Activated CD4-positive, alpha-beta T cell treated with anti-CD3 and anti-CD28 coated beads, Interleukin-2, amount 50 U/mL, for 16 hours (primary cell): Measurements from ENCODE around the gene MAG.
A peak's percentile ranks its signal among the peaks of the same experiment; 100 is the strongest.

Experiments
- DNase-seq: peaks from one replicate; pipeline ENCODE4 v3.0.0-alpha.2; 2020

MAG gene

GRCh38 chr19:35321291-35321690, 29.3 kb downstream of the MAG start:
- DNase-seq, result no peak

GRCh38 chr19:35322014-35322413, 30.1 kb downstream of the MAG start:
- no peak for DNase-seq

- DNase-seq, result no peak
Observed at GRCh38 chr19:35327642-35328041, 35.7 kb downstream of the MAG start.

GRCh38 chr19:35328851-35329285, 36.9 kb downstream of the MAG start, which contains the start of gene CD22:
TSS of gene CD22 (plus strand) at chr19:35329187. CDS start at chr19:35332041, 2,854 bp downstream.
- no peak for DNase-seq

GRCh38 chr19:35329323-35329722, 37.4 kb downstream of the MAG start:
- no peak for DNase-seq

- DNase-seq, result no peak
Observed at GRCh38 chr19:35330475-35330874, 38.5 kb downstream of the MAG start.

DNA sequence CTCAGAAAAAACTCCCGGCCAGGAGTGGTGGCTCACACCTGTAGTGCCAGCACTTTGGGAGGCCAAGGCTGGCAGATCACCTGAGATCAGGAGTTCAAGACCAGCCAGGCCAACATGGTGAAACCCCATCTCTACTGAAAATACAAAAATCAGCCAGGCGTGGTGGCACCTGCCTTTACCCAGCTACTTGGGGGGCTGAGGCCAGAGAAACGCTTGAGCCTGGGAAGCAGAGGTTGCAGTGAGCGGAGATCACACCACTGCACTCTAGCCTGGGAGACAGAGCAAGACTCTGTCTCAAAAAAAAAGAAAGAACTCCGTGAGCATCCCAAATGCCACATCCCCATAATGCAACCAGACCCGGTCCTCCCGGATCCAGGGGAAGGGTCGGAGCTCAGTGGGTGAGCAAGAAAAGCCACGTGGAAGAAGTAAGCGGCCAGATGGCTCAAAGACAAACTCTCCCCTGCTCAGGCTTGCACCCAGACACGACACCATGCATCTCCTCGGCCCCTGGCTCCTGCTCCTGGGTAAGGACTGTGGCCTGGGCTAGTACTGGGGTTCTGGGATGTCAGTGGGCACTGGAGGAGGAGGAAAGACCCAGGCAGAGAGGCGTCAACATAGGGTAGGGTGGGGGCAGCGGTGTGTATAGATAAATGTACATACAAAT, 39.7 kb downstream of the MAG start:
- no peak for DNase-seq

DNA sequence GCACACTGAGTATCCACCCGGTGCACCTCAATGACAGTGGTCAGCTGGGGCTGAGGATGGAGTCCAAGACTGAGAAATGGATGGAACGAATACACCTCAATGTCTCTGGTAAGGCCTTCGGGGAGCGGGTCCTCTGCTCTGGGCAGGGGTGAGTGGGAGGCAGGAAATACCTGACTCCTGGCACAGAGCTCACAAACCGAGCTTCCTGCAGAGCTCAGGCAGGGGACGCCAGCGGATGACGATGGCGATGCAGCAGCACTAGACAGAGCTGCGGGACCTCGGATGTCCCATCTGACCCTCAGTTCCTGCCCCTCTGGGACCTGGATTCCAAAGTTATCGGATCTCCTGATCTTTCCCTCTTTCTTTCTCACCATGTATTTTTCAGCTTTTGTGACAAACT, 40.9 kb downstream of the MAG start:
- peak; percentile 16 for DNase-seq

DNA sequence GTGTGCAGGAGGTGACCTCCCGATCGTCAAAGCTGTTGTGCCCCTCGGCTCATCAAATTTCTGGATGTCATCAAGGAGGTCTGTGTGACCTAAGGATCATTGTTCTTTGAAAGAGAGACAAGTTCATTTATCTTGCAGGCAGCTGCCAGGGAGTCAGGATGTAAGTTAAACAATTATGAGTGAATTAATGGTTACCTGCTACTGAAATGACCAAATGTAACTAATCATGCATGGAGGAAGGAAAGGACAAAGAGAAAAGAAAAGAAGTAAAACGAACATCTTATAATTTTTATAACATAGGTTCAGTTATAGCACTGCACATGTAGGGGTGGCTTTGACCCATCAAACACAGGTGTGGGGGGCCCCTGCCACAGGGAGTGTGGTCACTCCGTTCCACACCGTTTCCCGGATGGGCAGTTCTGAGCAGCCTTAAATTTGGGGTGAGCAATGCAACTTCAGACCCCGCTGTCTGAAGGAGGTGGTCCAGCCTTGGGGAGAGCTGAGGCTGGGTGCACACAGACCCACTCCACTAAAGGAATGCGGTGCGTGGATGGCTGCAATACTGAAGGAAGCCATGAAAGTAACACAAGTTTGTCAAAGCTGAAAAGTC, 42.3 kb downstream of the MAG start:
- no peak for DNase-seq

DNA sequence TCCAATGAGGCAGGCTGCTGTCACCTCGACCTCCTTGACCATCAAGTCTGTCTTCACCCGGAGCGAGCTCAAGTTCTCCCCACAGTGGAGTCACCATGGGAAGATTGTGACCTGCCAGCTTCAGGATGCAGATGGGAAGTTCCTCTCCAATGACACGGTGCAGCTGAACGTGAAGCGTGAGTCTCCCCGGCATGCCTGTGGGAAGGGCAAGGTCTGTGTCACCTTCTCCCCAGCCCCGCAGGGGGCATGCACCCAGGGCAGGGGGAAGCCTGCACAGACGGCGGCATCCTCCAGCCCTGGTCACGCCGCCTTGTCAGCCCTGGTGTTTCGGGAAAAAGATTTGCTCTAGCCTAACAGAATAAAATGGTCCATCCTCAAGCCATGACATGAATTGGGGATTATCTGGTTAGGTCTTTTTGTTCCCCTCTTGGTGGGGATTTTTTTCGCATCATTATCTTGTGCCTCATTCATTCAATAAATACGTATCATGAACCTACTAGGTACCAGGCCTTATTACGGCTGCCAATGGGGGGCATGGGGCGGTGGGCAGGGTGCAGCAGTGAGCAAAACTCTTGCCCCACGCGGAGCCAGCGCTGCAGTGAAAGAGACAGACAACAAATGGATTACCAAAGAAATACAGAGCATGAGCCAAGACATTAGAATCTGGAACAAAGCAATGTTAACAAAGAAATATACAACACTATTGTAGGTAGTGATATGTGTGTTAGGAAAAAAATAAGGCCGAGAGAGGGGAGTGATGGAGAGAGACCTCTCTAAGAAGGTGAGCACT, 44.4 kb downstream of the MAG start:
- no peak for DNase-seq

GRCh38 chr19:35337097-35337983, 45.4 kb downstream of the MAG start:
- no peak for DNase-seq

- DNase-seq, result no peak
Observed at GRCh38 chr19:35337984-35338296, 46.0 kb downstream of the MAG start.

DNA sequence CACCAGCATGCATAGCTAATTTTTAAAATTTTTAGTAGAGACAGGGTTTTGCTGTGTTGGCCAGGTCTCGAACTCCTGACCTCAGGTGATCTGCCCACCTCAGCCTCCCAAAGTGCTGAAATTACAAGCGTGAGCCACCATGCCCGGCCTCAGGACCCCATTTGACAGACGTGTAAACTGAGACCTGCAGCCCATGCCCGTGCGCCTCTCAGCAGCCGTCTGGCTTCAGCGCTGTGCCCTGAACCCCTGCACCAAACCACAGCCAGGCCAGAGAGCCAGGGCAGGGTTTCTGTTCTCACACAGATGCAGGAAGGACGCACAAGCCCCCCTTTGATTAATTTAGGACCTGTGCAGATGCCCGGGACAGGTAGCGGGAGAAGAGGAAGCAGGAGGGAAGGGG, 48.5 kb downstream of the MAG start:
- no peak for DNase-seq

- no peak for DNase-seq
Observed at GRCh38 chr19:35341006-35341405, 49.0 kb downstream of the MAG start.

GRCh38 chr19:35341565-35342225, 49.7 kb downstream of the MAG start:
- no peak for DNase-seq

GRCh38 chr19:35342430-35342829, 50.5 kb downstream of the MAG start:
- DNase-seq, result no peak

- DNase-seq, result no peak
Observed at GRCh38 chr19:35344511-35345031, 52.6 kb downstream of the MAG start.

DNA sequence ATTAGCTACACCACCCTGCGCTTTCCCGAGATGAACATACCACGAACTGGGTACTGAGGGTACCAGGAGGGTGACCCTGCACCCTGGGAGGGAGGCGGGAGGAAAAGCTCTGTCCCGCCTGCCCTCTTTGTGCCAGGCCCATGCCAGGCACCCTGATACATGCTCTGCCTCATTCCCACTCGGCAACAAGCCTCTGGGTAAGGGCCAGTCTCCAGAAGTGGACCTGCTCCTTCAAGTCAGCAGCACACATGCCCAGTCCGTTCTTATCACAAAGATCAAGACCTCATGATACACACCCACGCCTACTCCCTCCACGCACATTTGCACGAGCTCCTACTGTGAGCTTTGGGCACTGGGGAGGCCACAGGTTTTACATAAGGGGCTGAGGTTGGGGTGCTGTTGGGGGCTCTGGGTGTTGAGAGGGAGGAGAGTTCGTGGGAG, 53.7 kb downstream of the MAG start:
- DNase-seq, result no peak

- DNase-seq, result peak; percentile 66
Observed at GRCh38 chr19:35346193-35347052, 54.5 kb downstream of the MAG start.

GRCh38 chr19:35347171-35347929, 55.4 kb downstream of the MAG start, which contains the start of gene FFAR1:
TSS of gene FFAR1 (plus strand) at chr19:35347902. CDS start at chr19:35351552, 3,650 bp downstream.
- DNase-seq, result peak; percentile 70
